HCT116 (cell line): Measurements from ENCODE around the gene GYG1. TPM values are rescaled to one million over a fixed set of nuclear protein-coding genes. Genes with fewer than 3 reads are reported as not detected.

Experiments used
- ATAC-seq: fragments of 200-7000 bp; cut with Tn5 transposase; 2 replicates; pipeline ENCODE4 v1.9.1; 2020; ENCODE audit warnings: mild to moderate bottlenecking, moderate library complexity
- BruUV-seq: library from RNA; stranded (reverse); fragments of 400-500 nt; replicated peaks from 2 replicates; lab custom pipeline; 2021; lab: Mats Ljungman, UMichigan
- CTCF ChIA-PET: fragments of 300-600 bp; sonication (Branson Sonifier 250); formaldehyde crosslinking; loops from one replicate; lab custom pipeline; 2021; ENCODE audit warnings: antibody characterized with exemption; lab: Charles Lee
- POLR2A ChIA-PET: fragments of 300-600, 350-600 bp; sonication (Branson Sonifier 250); formaldehyde crosslinking; loops from one replicate; lab custom pipeline; 2021; ENCODE audit warnings: antibody characterized with exemption; lab: Charles Lee
- RAD21 ChIA-PET, 2 experiments: fragments of 300-600 bp; sonication (Branson Sonifier 250); formaldehyde crosslinking; loops; one replicate each; lab custom pipeline; 2023; ENCODE audit warnings: low total read pairs in 2 of 2; ENCODE audit not compliant: uncharacterized antibody in 2 of 2, unreplicated experiment in 2 of 2, low non-redundant PET in 1 of 2; lab: Charles Lee
- DNase-seq: peaks from one replicate; pipeline ENCODE4 v3.0.0-alpha.2; 2010; ENCODE audit warnings: low read depth, low spot score
- H2AFZ ChIP-seq: fragments of 200-600 bp; shearing (Covaris generic), sonication (generic); 2 replicates; pipeline ENCODE4 v1.6.1; 2017; ENCODE audit warnings: low read depth, mixed run types, mixed read lengths, antibody characterized with exemption, low read length; ENCODE audit not compliant: poor library complexity, severe bottlenecking
- H3K27ac ChIP-seq: 2 replicates; pipeline ENCODE4 v1.5.1; 2012; ENCODE audit warnings: low read depth, low read length
- H3K27me3 ChIP-seq: fragments of 200-600 bp; sonication (generic); 2 replicates; pipeline ENCODE4 v1.6.1; 2016; ENCODE audit warnings: mixed run types, low read length, mixed read lengths; ENCODE audit not compliant: insufficient read depth
- H3K36me3 ChIP-seq, 2 experiments: fragments of 200-500 bp in 1 of 2; fragments of 200-600 bp in 1 of 2; sonication (Bioruptor generic) in 1 of 2; sonication (generic) in 1 of 2; 2 replicates each; pipeline versions ENCODE4 v1.5.1 to v1.6.1; 2014 to 2016; ENCODE audit warnings: low read length in 2 of 2, inconsistent platforms in 1 of 2, mixed read lengths in 1 of 2, mixed run types in 1 of 2; ENCODE audit not compliant: insufficient read depth in 2 of 2, control insufficient read depth in 1 of 2
- H3K4me1 ChIP-seq, 2 experiments: fragments of 200-600 bp in 1 of 2; sonication (generic) in 1 of 2; 2 replicates each; pipeline versions ENCODE4 v1.5.1 to v1.6.1; 2012 to 2017; ENCODE audit warnings: low read length in 2 of 2, inconsistent platforms in 1 of 2, mild to moderate bottlenecking in 1 of 2, mixed read lengths in 1 of 2, mixed run types in 1 of 2, moderate library complexity in 1 of 2; ENCODE audit not compliant: insufficient read depth in 2 of 2, control insufficient read depth in 1 of 2
- H3K4me2 ChIP-seq: fragments of 200-600 bp; sonication (generic); 2 replicates; pipeline ENCODE4 v1.6.1; 2017; ENCODE audit warnings: mixed run types, low read length, mixed read lengths
- H3K4me3 ChIP-seq, 2 experiments: fragments of 200-600 bp in 1 of 2; sonication (generic) in 1 of 2; replicated peaks in 1 of 2; 2 replicates each; pipeline ENCODE4 v1.5.1; 2011 to 2016; ENCODE audit warnings: low read length in 2 of 2, control low read depth in 1 of 2, low read depth in 1 of 2, mild to moderate bottlenecking in 1 of 2, mixed read lengths in 1 of 2, mixed run types in 1 of 2
- H3K79me2 ChIP-seq: fragments of 200-600 bp; sonication (generic); 2 replicates; pipeline ENCODE4 v1.6.1; 2017; ENCODE audit warnings: mild to moderate bottlenecking, mixed run types, low read length, moderate library complexity, mixed read lengths; ENCODE audit not compliant: insufficient read depth
- H3K9ac ChIP-seq: fragments of 200-600 bp; sonication (generic); 2 replicates; pipeline ENCODE4 v1.6.1; 2016; ENCODE audit warnings: low read length, mixed read lengths
- H3K9me2 ChIP-seq: fragments of 200-600 bp; sonication (generic), shearing (Covaris generic); 2 replicates; pipeline ENCODE4 v1.6.1; 2017; ENCODE audit warnings: mixed run types, mild to moderate bottlenecking, moderate library complexity; ENCODE audit not compliant: insufficient read depth
- H3K9me3 ChIP-seq, 2 experiments: fragments of 200-500 bp in 1 of 2; fragments of 200-600 bp in 1 of 2; sonication (Bioruptor generic) in 1 of 2; sonication (generic) in 1 of 2; 2 replicates each; pipeline ENCODE4 v1.6.1; 2014 to 2017; ENCODE audit warnings: low read length in 2 of 2, mixed read lengths in 2 of 2, inconsistent platforms in 1 of 2, low read depth in 1 of 2, mild to moderate bottlenecking in 1 of 2, mixed run types in 1 of 2, moderate library complexity in 1 of 2; ENCODE audit not compliant: control insufficient read depth in 1 of 2, insufficient read depth in 1 of 2
- H4K20me1 ChIP-seq: fragments of 200-600 bp; sonication (generic), shearing (Covaris generic); 2 replicates; pipeline ENCODE4 v1.6.1; 2017; ENCODE audit warnings: mixed run types, mild to moderate bottlenecking, moderate library complexity; ENCODE audit not compliant: insufficient read depth
- CTCF ChIP-seq, 3 experiments: fragments of 200-600 bp in 1 of 3; sonication (generic) in 1 of 3; IDR thresholded peaks in 2 of 3; conservative IDR thresholded peaks in 1 of 3; 2 replicates each; pipeline ENCODE4 v1.5.1; 2012 to 2017; ENCODE audit warnings: low read depth in 2 of 3, low read length in 2 of 3, antibody characterized with exemption in 1 of 3, borderline replicate concordance in 1 of 3, control low read depth in 1 of 3, mild to moderate bottlenecking in 1 of 3, mixed read lengths in 1 of 3, mixed run types in 1 of 3, moderate library complexity in 1 of 3; ENCODE audit not compliant: insufficient read depth in 1 of 3
- MAX ChIP-seq: IDR thresholded peaks from 2 replicates; pipeline ENCODE4 v1.6.1; 2012
- RAD21 ChIP-seq: IDR thresholded peaks from 2 replicates; pipeline ENCODE4 v1.6.1; 2012; ENCODE audit warnings: low read depth, mild to moderate bottlenecking
- REST ChIP-seq: IDR thresholded peaks from 2 replicates; pipeline ENCODE4 v1.6.1; 2012; ENCODE audit warnings: low read depth
- SP1 ChIP-seq: IDR thresholded peaks from 2 replicates; pipeline ENCODE4 v1.6.1; 2012; ENCODE audit warnings: low read depth
- ZFX ChIP-seq: fragments of 450-650 bp; IDR thresholded peaks from 2 replicates; pipeline ENCODE4 v1.6.1; 2017
- intact Hi-C: fragments of 100-400 bp; cut with micrococcal nuclease; formaldehyde crosslinking; loops from 2 replicates; pipeline ENCODE4 v1.10.0; 2022
- total RNA-seq: library from RNA; stranded (reverse); gene quantifications from one replicate; pipeline ENCODE4 v1.2.1, GENCODE V29; 2021; ENCODE audit not compliant: unreplicated experiment

GYG1 gene
- total RNA-seq, 1 experiment from 2014 or later: 28.9 TPM

GRCh38 chr3:148957586-148957985 is 33.8 kb upstream of the GYG1 start:
- RAD21 ChIA-PET: no interaction called here
- no peak overlapping the region for H3K27ac ChIP-seq
- DNase-seq (peak; percentile 8), ATAC-seq (peak; percentile 72)
- no peaks in the 10 kb centered on the region for H3K9me3 ChIP-seq
- POLR2A ChIA-PET: no interaction called here
- H3K4me1 ChIP-seq: peaks cover 0 to 10% of the 10 kb centered on the region in 2 experiments; a peak in 2 of 4 replicates
- H3K4me3 ChIP-seq: no peak overlapping the region
- intact Hi-C loops: loop anchor here (5.0 kb wide), 1 partner anchor 525 kb away; no protein-coding TSS in a partner anchor
- H4K20me1 ChIP-seq: no peaks in the 10 kb centered on the region
- no peak overlapping the region for H2AFZ ChIP-seq
- H3K4me2 ChIP-seq: no peak overlapping the region
- no TSS peak for BruUV-seq
- TF ChIP-seq ZFX: 0 out of 2 replicates have a peak, but pooled peaks have one; percentile 19
- TF ChIP-seq RAD21: peak; percentile 30; the same call in 1 of the 2 replicates
- TF ChIP-seq SP1: no peak
- peak; percentile 29 to 53 (median 43); a peak in 5 of 6 replicates for TF ChIP-seq CTCF (IDR thresholded peaks at IDR 0.05 in 2 of 3, conservative IDR thresholded peaks at IDR 0.05 in 1 of 3; ENCODE audit: borderline replicate concordance in 1 of 3, insufficient read depth in 1 of 3, low read depth in 2 of 3, low read length in 2 of 3)
- no peak for TF ChIP-seq REST
- TF ChIP-seq MAX: peak; percentile 51
- CTCF ChIA-PET: interaction anchor here (1.2 to 2.7 kb wide), 2 partner anchors 303 to 318 kb away, joined by 3 to 8 read pairs; no protein-coding TSS in a partner anchor
- H3K9me2 ChIP-seq: no peaks in the 10 kb centered on the region
- no peak overlapping the region for H3K9ac ChIP-seq
- H3K79me2 ChIP-seq: no peaks in the 10 kb centered on the region
- H3K27me3 ChIP-seq: no peaks in the 10 kb centered on the region
- H3K36me3 ChIP-seq: no peaks in the 10 kb centered on the region
